Lung (tissue), 12 donors: Measurements from ENCODE around the gene KLHL25. TPM values are rescaled to one million over a fixed set of nuclear protein-coding genes. Genes with fewer than 3 reads are reported as not detected.

ENCODE experiments used
- ATAC-seq: fragments of 200-7000 bp; cut with Tn5 transposase; one replicate; pipeline ENCODE4 v1.9.1; 2020; ENCODE audit warnings: moderate number of reproducible peaks; ENCODE audit not compliant: insufficient read depth, low FRiP score
- DNase-seq, 3 donors: peaks; one replicate each; pipeline ENCODE4 v3.0.0-alpha.2; 2013 to 2017
- H3K27ac ChIP-seq, 2 donors: one replicate each; pipeline ENCODE4 v1.5.1; 2013; ENCODE audit warnings: mild to moderate bottlenecking in 2 of 2, moderate library complexity in 2 of 2, control low read depth in 1 of 2, inconsistent platforms in 1 of 2, low read depth in 1 of 2, low read length in 1 of 2
- H3K27me3 ChIP-seq, 3 donors: one replicate each; pipeline ENCODE4 v1.5.1; 2013; ENCODE audit warnings: low read length in 2 of 3; ENCODE audit not compliant: control insufficient read depth in 3 of 3, insufficient read depth in 3 of 3
- H3K36me3 ChIP-seq, 4 donors: one replicate each; pipeline ENCODE4 v1.5.1; 2013; ENCODE audit warnings: low read length in 4 of 4, mild to moderate bottlenecking in 1 of 4, moderate library complexity in 1 of 4; ENCODE audit not compliant: control insufficient read depth in 4 of 4, insufficient read depth in 4 of 4
- H3K4me1 ChIP-seq, 5 donors: one replicate each; pipeline ENCODE4 v1.5.1; 2013; ENCODE audit warnings: low read length in 5 of 5, mild to moderate bottlenecking in 2 of 5, moderate library complexity in 1 of 5; ENCODE audit not compliant: control insufficient read depth in 5 of 5, insufficient read depth in 5 of 5
- H3K4me3 ChIP-seq: one replicate; pipeline ENCODE4 v1.5.1; 2013; ENCODE audit warnings: mild to moderate bottlenecking, control low read depth, moderate library complexity
- H3K9ac ChIP-seq, 2 donors: one replicate each; pipeline ENCODE4 v1.5.1; 2013; ENCODE audit warnings: low read length in 2 of 2, control low read depth in 1 of 2; ENCODE audit not compliant: insufficient read depth in 1 of 2
- H3K9me3 ChIP-seq, 4 donors: one replicate each; pipeline ENCODE4 v1.5.1; 2013; ENCODE audit warnings: low read length in 3 of 4, mild to moderate bottlenecking in 1 of 4, moderate library complexity in 1 of 4; ENCODE audit not compliant: control insufficient read depth in 4 of 4, insufficient read depth in 3 of 4
- CTCF ChIP-seq: IDR thresholded peaks from 2 replicates; pipeline ENCODE4 v1.5.1; 2012; ENCODE audit warnings: mild to moderate bottlenecking; ENCODE audit errors: control extremely low read depth, extremely low read depth
- WGBS, 2 donors: extraction: QIAGEN DNeasy Blood & Tissue Kit; methylation state at CpG; one replicate each; pipeline ENCODE4 v1.1.7; 2013; 5-methylcytosine and 5-hydroxymethylcytosine counted together
- polyA plus RNA-seq, 2 donors: library from polyadenylated mRNA; stranded (reverse); fragments of 200-250 nt; gene quantifications; one replicate each; pipeline ENCODE4 v1.2.1, GENCODE V29; 2013
- total RNA-seq, 2 donors: library from RNA; depleted of rRNA in 1 of 2; stranded (reverse); fragments of >200 nt in 1 of 2; gene quantifications; one replicate each; pipeline ENCODE4 v1.2.1, GENCODE V29; 2014 to 2021
- donor health status: control.
- donor health status: control.
- donor health status: Bipolar disorder and iron deficiency.
- donor health status: healthy.
- donor health status: DM: yes; HTN: yes; CAD: no.

The KLHL25 gene
- total and polyA plus RNA-seq, 4 donors = 3.0 to 9.2 (median 7.1) TPM

GRCh38 chr15:85762039-85762755 lies 32.5 kb downstream of the KLHL25 start:
- Histone ChIP-seq H3K27me3 (no peaks in the 10 kb centered on the region), H3K4me3 (no peak overlapping the region), H3K9ac (no peak overlapping the region), H3K27ac (peak overlapping the region in 1 of 2 donors; percentile 23), H3K36me3 (peaks cover 0 to 5% (median 4%) of the 10 kb centered on the region in 4 donors), H3K4me1 (peaks cover 4 to 22% (median 6%) of the 10 kb centered on the region in 5 donors), H3K9me3 (no peaks in the 10 kb centered on the region)
- WGBS, 2 donors = 85 to 88% methylated on average over 15 of the region's 15 CpGs
- TF ChIP-seq CTCF = no peak
- ATAC-seq (peak; percentile 4), DNase-seq (no peak)

- Histone ChIP-seq H3K36me3 (peaks cover 0 to 5% (median 4%) of the 10 kb centered on the region in 4 donors), H3K4me3 (no peak overlapping the region), H3K9me3 (no peaks in the 10 kb centered on the region), H3K9ac (no peak overlapping the region), H3K27ac (no peak overlapping the region), H3K27me3 (no peaks in the 10 kb centered on the region), H3K4me1 (peaks cover 4 to 22% (median 6%) of the 10 kb centered on the region in 5 donors)
- ATAC-seq (no peak), DNase-seq (peak; percentile 73 to 87 (median 78))
- 69 to 89% methylated on average over 9 of the region's 9 CpGs for WGBS, 2 donors
- TF ChIP-seq CTCF = no peak
Measured at GRCh38 chr15:85761635-85762034, 33.1 kb downstream of the KLHL25 start.

DNA sequence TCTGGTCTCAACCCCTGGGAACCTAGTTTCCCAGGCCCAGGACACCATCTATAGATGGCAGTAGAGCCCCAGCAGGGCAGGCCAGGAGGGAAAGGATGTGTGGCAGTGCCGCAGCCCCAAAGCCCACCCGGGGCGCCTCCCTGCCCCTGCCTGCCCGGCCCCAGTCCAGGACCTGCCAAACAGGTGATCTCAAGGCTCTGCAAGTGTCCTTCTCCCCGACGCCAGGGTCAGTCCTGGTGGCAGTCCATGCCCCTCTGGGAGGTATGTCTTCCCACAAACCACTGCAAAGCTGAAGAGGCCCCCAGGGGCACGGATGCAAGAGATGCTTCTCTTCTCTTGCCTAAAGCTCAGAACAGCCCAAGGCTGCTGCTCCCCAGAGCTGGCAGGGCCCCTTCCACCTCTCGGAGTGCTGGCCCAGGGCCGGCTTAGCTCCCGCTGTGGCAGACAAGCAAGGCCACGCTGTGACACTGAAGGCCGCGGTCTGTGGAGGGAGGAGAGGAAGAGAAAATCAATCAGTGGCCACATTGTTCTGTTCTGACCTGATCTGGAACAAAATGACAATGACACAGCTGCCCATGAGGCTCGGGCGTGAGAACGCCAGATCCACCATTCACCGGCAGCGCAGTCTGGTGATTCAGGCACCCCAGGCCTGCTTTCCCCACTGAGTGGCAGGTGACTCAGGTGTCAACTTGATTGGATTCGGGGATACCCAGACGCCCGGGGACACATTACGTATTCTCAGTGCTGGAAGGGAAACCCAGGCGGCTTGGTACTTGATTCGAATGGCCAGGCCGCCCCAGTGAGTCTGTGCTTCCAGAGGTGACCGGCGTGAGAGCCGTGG lies 34.0 kb downstream of the KLHL25 start:
- DNase-seq = no peak
- H3K27ac ChIP-seq = no peak overlapping the region
- H3K9me3 ChIP-seq = no peaks in the 10 kb centered on the region
- no peaks in the 10 kb centered on the region for H3K27me3 ChIP-seq
- H3K36me3 ChIP-seq = peaks cover 0 to 5% (median 4%) of the 10 kb centered on the region in 4 donors
- TF ChIP-seq CTCF = no peak
- WGBS, 2 donors = 94 to 95% methylated on average over 28 of the region's 28 CpGs
- no peak overlapping the region for H3K9ac ChIP-seq
- no peak overlapping the region for H3K4me3 ChIP-seq
- ATAC-seq = no peak
- H3K4me1 ChIP-seq = peaks cover 4 to 22% (median 6%) of the 10 kb centered on the region in 5 donors
